Gastrocnemius medialis (tissue), 4 donors: ENCODE data around the gene IFT80.

Experiments
- CTCF ChIP-seq, 5 experiments: fragments of 450-650 bp in 3 of 5; fragments of 200-600 bp in 2 of 5; sonication (generic) in 2 of 5; IDR thresholded peaks in 4 of 5; conservative IDR thresholded peaks in 1 of 5; 1 replicate in 4 of 5; 2 replicates in 1 of 5; pipeline ENCODE4 v1.5.1; 2016 to 2019; ENCODE audit warnings: antibody characterized with exemption in 5 of 5, mild to moderate bottlenecking in 3 of 5, moderate library complexity in 3 of 5
- POLR2A ChIP-seq, 2 donors: fragments of 450-650 bp; IDR thresholded peaks; one replicate each; pipeline ENCODE4 v1.6.1; 2017; ENCODE audit warnings: antibody characterized with exemption in 2 of 2, mild to moderate bottlenecking in 2 of 2, moderate library complexity in 2 of 2

GRCh38 chr3:160217675-160218074 lies 181.3 kb downstream of the IFT80 start:
- no peak for TF ChIP-seq CTCF (IDR thresholded peaks at IDR 0.05 in 4 of 5, conservative IDR thresholded peaks at IDR 0.05 in 1 of 5)
- no peak for TF ChIP-seq POLR2A (IDR thresholded peaks at IDR 0.05)
